Fibroblast of lung (primary cell): ENCODE results near the gene ADGRG3. TPM values are rescaled to one million over a fixed set of nuclear protein-coding genes. Genes with fewer than 3 reads are reported as not detected.

Experiments
- DNase-seq, 2 donors: peaks; one replicate each; pipeline versions ENCODE4 v3.0.0 to v3.0.0-alpha.2; 2010; ENCODE audit warnings: low read depth in 2 of 2
- H2AFZ ChIP-seq: 2 replicates; pipeline ENCODE4 v1.5.1; 2012; ENCODE audit warnings: low read length, control low read depth, inconsistent platforms
- H3K27ac ChIP-seq: 2 replicates; pipeline ENCODE4 v1.5.1; 2011; ENCODE audit warnings: low read length, control low read depth; ENCODE audit not compliant: insufficient read depth
- H3K27me3 ChIP-seq: 2 replicates; pipeline ENCODE4 v1.5.1; 2011; ENCODE audit warnings: mild to moderate bottlenecking, low read length; ENCODE audit not compliant: control insufficient read depth, insufficient read depth
- H3K36me3 ChIP-seq: 2 replicates; pipeline ENCODE4 v1.5.1; 2011; ENCODE audit warnings: low read length; ENCODE audit not compliant: control insufficient read depth, insufficient read depth
- H3K4me1 ChIP-seq: 2 replicates; pipeline ENCODE4 v1.5.1; 2011; ENCODE audit warnings: low read length; ENCODE audit not compliant: control insufficient read depth, insufficient read depth; ENCODE audit errors: extremely low read depth
- H3K4me2 ChIP-seq: 2 replicates; pipeline ENCODE4 v1.5.1; 2011; ENCODE audit warnings: low read length, control low read depth; ENCODE audit not compliant: insufficient read depth; ENCODE audit errors: extremely low read depth
- H3K4me3 ChIP-seq, 4 experiments: fragments of 200-600 bp in 1 of 4; sonication (generic) in 1 of 4; replicated peaks in 1 of 4; 2 replicates each; pipeline ENCODE4 v1.5.1; 2011 to 2016; ENCODE audit warnings: low read length in 4 of 4, low read depth in 3 of 4, mild to moderate bottlenecking in 3 of 4, control low read depth in 2 of 4, inconsistent platforms in 1 of 4, mixed read lengths in 1 of 4; ENCODE audit not compliant: insufficient read depth in 1 of 4; ENCODE audit errors: control extremely low read depth in 1 of 4
- H3K79me2 ChIP-seq: 2 replicates; pipeline ENCODE4 v1.5.1; 2012; ENCODE audit warnings: mild to moderate bottlenecking, low read length, inconsistent platforms; ENCODE audit not compliant: control insufficient read depth, insufficient read depth
- H3K9ac ChIP-seq: 2 replicates; pipeline ENCODE4 v1.5.1; 2011; ENCODE audit warnings: mild to moderate bottlenecking, low read length, control low read depth; ENCODE audit not compliant: insufficient read depth
- H3K9me3 ChIP-seq: 2 replicates; pipeline ENCODE4 v1.5.1; 2012; ENCODE audit warnings: low read depth, low read length; ENCODE audit not compliant: control insufficient read depth, insufficient read depth
- H4K20me1 ChIP-seq: 2 replicates; pipeline ENCODE4 v1.5.1; 2011; ENCODE audit warnings: low read length; ENCODE audit not compliant: control insufficient read depth, insufficient read depth; ENCODE audit errors: extremely low read depth
- CTCF ChIP-seq, 2 donors: IDR thresholded peaks in 1 of 2; conservative IDR thresholded peaks in 1 of 2; 1 replicate in 1 of 2; 2 replicates in 1 of 2; pipeline ENCODE4 v1.5.1; 2011 to 2012; ENCODE audit warnings: low read length in 2 of 2, control low read depth in 1 of 2, inconsistent platforms in 1 of 2, low read depth in 1 of 2, mild to moderate bottlenecking in 1 of 2
- EZH2 ChIP-seq: IDR thresholded peaks from 2 replicates; pipeline ENCODE4 v1.5.1; 2012; ENCODE audit warnings: low read length, control low read depth, mild to moderate bottlenecking; ENCODE audit errors: missing control alignments
- polyA plus RNA-seq, 2 donors: library from polyadenylated mRNA; depleted of rRNA in 1 of 2; stranded (reverse) in 1 of 2; unstranded in 1 of 2; fragments of >200 nt; gene quantifications; 2 replicates each; pipeline ENCODE4 v1.2.1, GENCODE V29; 2011 to 2012; ENCODE audit warnings: missing spikeins in 1 of 2
- total RNA-seq: library from RNA; depleted of rRNA; stranded (reverse); fragments of >200 nt; gene quantifications from 2 replicates; pipeline ENCODE4 v1.2.1, GENCODE V29; 2014

The ADGRG3 gene
- total and polyA plus RNA-seq, 2 donors (not counting 1 experiment from before 2014, with no cell fraction given), result not detected

DNA sequence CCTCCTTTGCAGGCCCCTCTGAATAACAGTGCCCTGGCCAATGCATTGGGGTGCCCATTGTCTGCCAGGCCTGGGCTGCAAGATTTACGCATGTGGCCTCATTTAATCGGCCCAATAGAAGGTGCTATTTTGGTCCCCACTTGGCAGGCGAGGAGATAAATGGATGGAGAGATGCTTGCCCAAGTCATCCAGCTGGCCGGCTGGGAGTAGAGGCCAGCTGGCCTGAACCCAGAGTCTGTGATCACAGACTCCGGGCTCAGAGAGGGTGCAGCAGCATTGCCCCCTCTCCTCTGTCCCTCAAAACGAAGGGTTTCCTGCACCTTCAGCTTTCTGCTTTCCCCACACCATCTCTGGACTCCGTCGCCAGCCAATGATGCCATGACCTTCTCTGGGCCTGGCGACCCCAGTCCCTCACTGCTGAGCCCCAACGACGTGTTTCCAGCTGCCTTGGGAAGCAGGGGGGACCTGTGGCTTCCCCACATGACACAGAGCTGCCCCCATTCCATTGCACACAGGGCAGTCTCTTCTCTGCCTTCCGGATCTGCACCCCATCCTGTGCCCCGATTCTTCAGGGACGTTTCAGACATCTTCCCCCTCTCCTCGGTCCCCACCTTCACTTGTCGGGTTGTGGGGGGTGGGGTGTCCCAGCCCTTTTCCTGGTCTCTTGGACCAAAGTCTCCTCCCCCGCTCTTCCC is 43.2 kb upstream of the ADGRG3 start:
- Histone ChIP-seq H3K27me3 (no peaks in the 10 kb centered on the region), H3K9me3 (no peaks in the 10 kb centered on the region), H3K4me2 (no peak overlapping the region), H3K9ac (no peak overlapping the region), H2AFZ (no peak overlapping the region), H3K36me3 (no peaks in the 10 kb centered on the region), H4K20me1 (no peaks in the 10 kb centered on the region), H3K4me1 (peaks cover 23% of the 10 kb centered on the region), H3K4me3 (no peak overlapping the region), H3K79me2 (peaks cover 3% of the 10 kb centered on the region), H3K27ac (no peak overlapping the region)
- TF ChIP-seq EZH2 (no peak), CTCF (conservative IDR thresholded peaks at IDR 0.05 in 1 of 2, IDR thresholded peaks at IDR 0.05 in 1 of 2; ENCODE audit: low read depth in 1 of 2, low read length in 2 of 2) (no peak)
- DNase-seq, result peak; percentile 33 to 43

- Histone ChIP-seq H3K36me3 (no peaks in the 10 kb centered on the region), H4K20me1 (no peaks in the 10 kb centered on the region), H3K9ac (no peak overlapping the region), H3K4me3 (no peak overlapping the region), H2AFZ (no peak overlapping the region), H3K4me1 (peaks cover 25% of the 10 kb centered on the region), H3K9me3 (no peaks in the 10 kb centered on the region), H3K27ac (no peak overlapping the region), H3K27me3 (no peaks in the 10 kb centered on the region), H3K79me2 (peaks cover 3% of the 10 kb centered on the region), H3K4me2 (no peak overlapping the region)
- no peak for DNase-seq
- no peak for TF ChIP-seq EZH2
- no peak for TF ChIP-seq CTCF (conservative IDR thresholded peaks at IDR 0.05 in 1 of 2, IDR thresholded peaks at IDR 0.05 in 1 of 2; ENCODE audit: low read depth in 1 of 2, low read length in 2 of 2)
Observed at GRCh38 chr16:57626420-57627170, 41.5 kb upstream of the ADGRG3 start.

DNA sequence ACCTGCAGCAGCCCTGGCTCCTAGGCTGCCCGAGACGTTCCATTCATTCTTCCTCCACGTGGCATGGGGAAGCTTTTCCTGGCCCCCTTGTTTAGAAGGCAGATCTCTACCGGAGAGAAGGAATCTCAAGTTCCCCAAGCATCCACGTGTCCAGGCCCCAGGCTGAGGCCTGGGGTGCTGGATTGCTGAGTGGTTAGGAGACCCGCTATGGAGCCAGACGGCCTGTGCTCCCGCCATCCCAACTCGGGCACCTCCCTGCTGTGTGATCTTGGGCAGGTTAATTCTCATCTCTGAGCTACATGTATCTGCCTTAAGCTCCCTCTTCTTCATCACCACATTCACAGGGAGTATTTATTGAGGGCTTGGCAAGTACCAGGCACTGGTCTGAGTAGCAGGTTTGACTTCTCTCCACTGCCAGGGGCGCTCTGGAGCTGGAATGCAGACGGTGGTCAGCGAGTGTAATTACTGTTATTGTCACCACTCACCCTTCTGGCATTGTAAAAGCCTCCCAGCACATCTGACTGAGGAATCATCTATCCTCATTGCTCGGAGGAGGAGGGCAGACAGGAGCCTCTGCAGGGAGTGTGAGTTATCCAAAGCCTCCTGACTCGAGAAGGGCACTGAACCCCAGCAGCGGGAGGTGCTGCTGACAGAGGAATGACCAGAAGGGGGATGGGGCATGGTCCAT is 40.8 kb upstream of the ADGRG3 start:
- Histone ChIP-seq H3K36me3 (no peaks in the 10 kb centered on the region), H4K20me1 (no peaks in the 10 kb centered on the region), H3K79me2 (peaks cover 3% of the 10 kb centered on the region), H3K9me3 (no peaks in the 10 kb centered on the region), H3K4me1 (peaks cover 25% of the 10 kb centered on the region), H3K27me3 (no peaks in the 10 kb centered on the region), H3K9ac (no peak overlapping the region), H3K4me3 (no peak overlapping the region), H2AFZ (no peak overlapping the region), H3K4me2 (peak overlapping the region; percentile 38), H3K27ac (peak overlapping the region; percentile 96)
- TF ChIP-seq EZH2, result no peak
- TF ChIP-seq CTCF (conservative IDR thresholded peaks at IDR 0.05 in 1 of 2, IDR thresholded peaks at IDR 0.05 in 1 of 2; ENCODE audit: low read depth in 1 of 2, low read length in 2 of 2), result peak; percentile 16 to 38
- DNase-seq, result peak; percentile 53 to 91
